Vagina (tissue), 2 donors: ENCODE results near the gene PPP1CC. TPM values are rescaled to one million over a fixed set of nuclear protein-coding genes. Genes with fewer than 3 reads are reported as not detected.
"Not testable (repeated sequence)": the region's sequence is repeated elsewhere in the genome, so short reads cannot be mapped to it uniquely, and the experiment has no call there.

Experiments
- DNase-seq, 2 donors: peaks; one replicate each; pipeline ENCODE4 v3.0.0-alpha.2; 2017; ENCODE audit errors: extremely low spot score in 2 of 2
- H3K27ac ChIP-seq: fragments of 200-600 bp; sonication (generic); one replicate; pipeline ENCODE4 v1.5.1; 2019
- H3K27me3 ChIP-seq: fragments of 200-600 bp; sonication (generic); one replicate; pipeline ENCODE4 v1.5.1; 2019
- H3K36me3 ChIP-seq, 2 donors: fragments of 200-600 bp; sonication (generic); one replicate each; pipeline ENCODE4 v1.5.1; 2017 to 2019
- H3K4me1 ChIP-seq: fragments of 200-600 bp; sonication (generic); one replicate; pipeline ENCODE4 v1.5.1; 2019
- H3K4me3 ChIP-seq, 2 donors: fragments of 200-600 bp; sonication (generic); 1 replicate in 1 of 2; 2 replicates in 1 of 2; pipeline ENCODE4 v1.5.1; 2016 to 2019
- H3K9me3 ChIP-seq: fragments of 200-600 bp; sonication (generic); one replicate; pipeline ENCODE4 v1.5.1; 2019
- POLR2A ChIP-seq, 2 donors: fragments of 450-650 bp; IDR thresholded peaks; one replicate each; pipeline ENCODE4 v1.6.1; 2017; ENCODE audit warnings: antibody characterized with exemption in 2 of 2, mild to moderate bottlenecking in 2 of 2, moderate library complexity in 2 of 2
- POLR2AphosphoS5 ChIP-seq, 2 donors: sonication (generic); formaldehyde crosslinking; IDR thresholded peaks; one replicate each; pipeline ENCODE4 v1.9.0; 2017; ENCODE audit warnings: antibody characterized with exemption in 2 of 2, mild to moderate bottlenecking in 2 of 2, low read depth in 1 of 2; ENCODE audit not compliant: insufficient read depth in 1 of 2
- intact Hi-C: fragments of 100-400 bp; cut with DNase I; formaldehyde crosslinking; loops from one replicate; pipeline ENCODE4 v1.15.1; 2023
- total RNA-seq: library from RNA; depleted of rRNA; stranded (reverse); fragments of >200 nt; gene quantifications from one replicate; pipeline ENCODE4 v1.2.3, GENCODE V29; 2016
- TF ChIP-seq, protein P1 (sequence below), 3 experiments: fragments of 450-650 bp in 2 of 3; fragments of 200-600 bp in 1 of 3; sonication (generic) in 1 of 3; IDR thresholded peaks; one replicate each; pipeline ENCODE4 v1.5.1; 2017 to 2019; ENCODE audit warnings: antibody characterized with exemption in 3 of 3, mild to moderate bottlenecking in 2 of 3, moderate library complexity in 2 of 3

Gene PPP1CC
- total RNA-seq, 1 donor from 2014 or later, result 87.9 TPM

DNA sequence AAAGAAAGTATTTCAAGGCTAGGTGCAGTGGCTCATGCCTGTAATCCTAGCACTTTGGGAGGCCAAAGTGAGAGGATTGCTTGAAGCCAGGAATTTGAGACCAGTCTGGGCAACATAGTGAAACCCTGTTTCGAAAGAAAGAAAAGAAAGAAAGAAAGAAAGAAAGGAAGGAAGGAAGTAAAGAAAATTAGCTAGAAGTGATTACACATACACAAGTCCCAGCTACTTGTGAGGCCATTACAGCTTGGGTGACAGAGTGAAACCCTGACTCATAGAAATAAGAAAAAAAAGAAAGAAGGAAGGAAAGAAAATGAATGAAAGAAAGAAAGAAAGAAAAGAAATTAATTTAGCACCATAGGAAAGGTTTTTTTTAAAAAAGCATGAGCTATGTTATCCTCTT is 33.3 kb upstream of the PPP1CC start:
- Histone ChIP-seq H3K4me1 (no peaks in the 10 kb centered on the region), H3K4me3 (no peak overlapping the region), H3K36me3 (no peaks in the 10 kb centered on the region), H3K9me3 (no peaks in the 10 kb centered on the region), H3K27me3 (no peaks in the 10 kb centered on the region), H3K27ac (no peak overlapping the region)
- no peak for TF ChIP-seq POLR2A (IDR thresholded peaks at IDR 0.05)
- TF ChIP-seq POLR2AphosphoS5 (IDR thresholded peaks at IDR 0.05; ENCODE audit: insufficient read depth in 1 of 2, low read depth in 1 of 2), result no peak
- TF ChIP-seq, protein P1, sequence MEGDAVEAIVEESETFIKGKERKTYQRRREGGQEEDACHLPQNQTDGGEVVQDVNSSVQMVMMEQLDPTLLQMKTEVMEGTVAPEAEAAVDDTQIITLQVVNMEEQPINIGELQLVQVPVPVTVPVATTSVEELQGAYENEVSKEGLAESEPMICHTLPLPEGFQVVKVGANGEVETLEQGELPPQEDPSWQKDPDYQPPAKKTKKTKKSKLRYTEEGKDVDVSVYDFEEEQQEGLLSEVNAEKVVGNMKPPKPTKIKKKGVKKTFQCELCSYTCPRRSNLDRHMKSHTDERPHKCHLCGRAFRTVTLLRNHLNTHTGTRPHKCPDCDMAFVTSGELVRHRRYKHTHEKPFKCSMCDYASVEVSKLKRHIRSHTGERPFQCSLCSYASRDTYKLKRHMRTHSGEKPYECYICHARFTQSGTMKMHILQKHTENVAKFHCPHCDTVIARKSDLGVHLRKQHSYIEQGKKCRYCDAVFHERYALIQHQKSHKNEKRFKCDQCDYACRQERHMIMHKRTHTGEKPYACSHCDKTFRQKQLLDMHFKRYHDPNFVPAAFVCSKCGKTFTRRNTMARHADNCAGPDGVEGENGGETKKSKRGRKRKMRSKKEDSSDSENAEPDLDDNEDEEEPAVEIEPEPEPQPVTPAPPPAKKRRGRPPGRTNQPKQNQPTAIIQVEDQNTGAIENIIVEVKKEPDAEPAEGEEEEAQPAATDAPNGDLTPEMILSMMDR (IDR thresholded peaks at IDR 0.05), result no peak
- intact Hi-C loops, result no loop called here
- DNase-seq, result no peak

DNA sequence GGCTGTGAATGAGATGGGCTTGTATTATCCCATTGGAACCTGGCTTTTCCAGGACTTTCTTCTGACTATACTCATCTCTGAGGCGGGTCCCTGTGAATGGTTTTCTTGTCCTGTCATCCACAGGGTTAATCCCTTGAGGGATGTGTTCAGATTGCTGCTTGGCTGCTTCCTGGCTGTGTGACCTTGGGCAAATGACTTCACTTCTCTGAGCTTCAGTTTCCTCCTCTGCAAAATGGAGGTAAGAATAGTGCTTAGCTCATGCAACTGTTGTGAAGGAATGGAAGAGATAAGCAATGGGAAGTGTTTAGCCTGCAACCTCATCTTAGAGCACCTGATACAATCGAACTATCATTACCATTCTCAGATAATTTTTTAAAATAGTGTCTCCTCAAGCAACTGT is 32.1 kb upstream of the PPP1CC start:
- no peak overlapping the region for H3K4me3 ChIP-seq
- no peaks in the 10 kb centered on the region for H3K9me3 ChIP-seq
- H3K4me1 ChIP-seq, result no peaks in the 10 kb centered on the region
- H3K27ac ChIP-seq, result no peak overlapping the region
- intact Hi-C loops, result no loop called here
- TF ChIP-seq POLR2A (IDR thresholded peaks at IDR 0.05) (no peak), POLR2AphosphoS5 (IDR thresholded peaks at IDR 0.05; ENCODE audit: insufficient read depth in 1 of 2, low read depth in 1 of 2) (no peak)
- TF ChIP-seq, protein P1 (IDR thresholded peaks at IDR 0.05), result no peak
- no peak for DNase-seq
- H3K36me3 ChIP-seq, result no peaks in the 10 kb centered on the region
- H3K27me3 ChIP-seq, result no peaks in the 10 kb centered on the region

DNA sequence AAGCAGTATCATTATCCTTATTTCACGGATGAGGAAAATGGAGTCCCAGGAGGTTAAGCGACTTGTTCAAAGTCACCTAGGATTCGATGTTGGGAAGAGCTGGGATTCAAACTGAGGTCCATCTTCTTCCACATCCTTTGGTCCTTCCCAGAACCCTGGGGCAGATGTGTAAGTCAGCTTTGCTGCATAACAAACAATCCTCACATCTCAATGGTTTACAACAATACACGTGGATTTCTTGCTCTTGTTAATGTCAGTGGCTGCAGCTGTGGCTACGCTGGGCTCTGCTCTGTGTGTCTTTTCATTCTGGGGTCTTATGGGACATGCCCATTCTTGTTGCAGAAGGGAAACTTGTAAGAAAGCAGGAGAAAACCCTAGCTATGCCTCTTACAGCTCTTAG is 26.3 kb upstream of the PPP1CC start:
- no peaks in the 10 kb centered on the region for H3K36me3 ChIP-seq
- no peaks in the 10 kb centered on the region for H3K4me1 ChIP-seq
- no peak overlapping the region for H3K4me3 ChIP-seq
- no peaks in the 10 kb centered on the region for H3K27me3 ChIP-seq
- no peak overlapping the region for H3K27ac ChIP-seq
- DNase-seq, result no peak
- TF ChIP-seq POLR2AphosphoS5 (IDR thresholded peaks at IDR 0.05; ENCODE audit: insufficient read depth in 1 of 2, low read depth in 1 of 2) (no peak), POLR2A (IDR thresholded peaks at IDR 0.05) (no peak)
- TF ChIP-seq, protein P1 (IDR thresholded peaks at IDR 0.05), result no peak
- intact Hi-C loops, result no loop called here
- H3K9me3 ChIP-seq, result no peaks in the 10 kb centered on the region

DNA sequence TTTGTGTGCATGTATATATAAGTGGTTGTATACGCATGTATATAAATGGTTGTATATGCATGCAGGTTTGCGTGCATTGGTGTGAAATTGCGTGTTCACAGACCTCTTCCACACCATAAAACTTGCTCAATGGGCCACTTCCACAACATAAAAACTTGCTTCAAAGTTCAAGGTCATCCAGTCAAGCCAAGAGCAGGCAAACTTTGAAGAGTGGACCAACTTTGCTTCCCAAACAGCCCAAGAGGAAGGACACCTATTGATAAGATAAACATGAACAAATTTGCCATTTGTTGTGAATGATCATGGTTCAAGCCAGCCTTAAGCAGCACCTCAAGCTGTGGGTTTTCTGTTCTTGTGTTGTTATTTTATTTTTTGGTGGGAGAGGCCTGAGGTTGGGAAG is 25.2 kb upstream of the PPP1CC start:
- TF ChIP-seq, protein P1 (IDR thresholded peaks at IDR 0.05), result no peak
- no peak for TF ChIP-seq POLR2A (IDR thresholded peaks at IDR 0.05)
- TF ChIP-seq POLR2AphosphoS5 (IDR thresholded peaks at IDR 0.05; ENCODE audit: insufficient read depth in 1 of 2, low read depth in 1 of 2), result no peak
- Histone ChIP-seq H3K27me3 (no peaks in the 10 kb centered on the region), H3K36me3 (no peaks in the 10 kb centered on the region), H3K4me3 (no peak overlapping the region), H3K27ac (no peak overlapping the region), H3K9me3 (no peaks in the 10 kb centered on the region), H3K4me1 (no peaks in the 10 kb centered on the region)
- intact Hi-C loops, result no loop called here
- no peak for DNase-seq

DNA sequence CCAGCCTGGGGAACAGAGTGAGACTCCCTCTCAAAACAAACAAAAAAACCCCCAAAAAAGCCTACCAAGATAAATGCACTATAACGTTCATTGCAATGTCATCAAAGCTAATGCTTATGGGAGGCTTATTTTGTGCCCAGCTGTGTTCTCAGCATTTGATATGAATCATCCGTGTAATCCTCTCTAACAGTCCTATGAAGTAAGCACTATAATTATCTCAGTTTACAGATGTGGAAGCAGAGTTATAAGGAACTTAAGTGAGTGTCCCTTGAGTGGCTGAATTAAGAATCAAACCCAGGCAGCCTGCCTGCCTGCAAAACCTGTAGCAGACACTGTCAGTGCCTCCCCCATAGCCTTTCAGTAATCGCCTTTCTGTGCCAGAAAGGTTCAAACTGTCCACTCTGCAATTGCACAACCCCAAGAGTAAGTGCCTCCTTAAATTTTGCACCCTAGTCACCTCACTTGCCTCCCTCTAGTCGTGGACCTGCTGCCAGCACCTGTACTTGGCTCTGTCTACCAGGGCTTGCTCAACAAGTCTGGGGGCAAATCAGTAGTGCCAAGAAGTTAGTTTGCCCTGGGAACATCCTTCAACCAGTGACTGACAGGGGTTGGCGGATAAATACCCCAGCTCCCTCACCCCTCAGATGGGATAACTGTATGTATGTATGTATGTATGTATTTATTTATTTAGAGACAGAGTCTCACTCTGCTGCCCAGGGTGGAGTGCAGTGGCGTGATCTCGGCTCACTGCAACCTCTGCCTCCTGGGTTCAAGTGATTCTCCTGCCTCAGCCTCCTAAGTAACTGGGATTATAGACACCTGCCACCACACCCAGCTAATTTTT is 23.8 kb upstream of the PPP1CC start:
- Histone ChIP-seq H3K36me3 (no peaks in the 10 kb centered on the region), H3K4me1 (no peaks in the 10 kb centered on the region), H3K27ac (no peak overlapping the region), H3K27me3 (no peaks in the 10 kb centered on the region), H3K4me3 (no peak overlapping the region), H3K9me3 (no peaks in the 10 kb centered on the region)
- no peak for TF ChIP-seq POLR2A (IDR thresholded peaks at IDR 0.05)
- no peak for DNase-seq
- intact Hi-C loops, result no loop called here

DNA sequence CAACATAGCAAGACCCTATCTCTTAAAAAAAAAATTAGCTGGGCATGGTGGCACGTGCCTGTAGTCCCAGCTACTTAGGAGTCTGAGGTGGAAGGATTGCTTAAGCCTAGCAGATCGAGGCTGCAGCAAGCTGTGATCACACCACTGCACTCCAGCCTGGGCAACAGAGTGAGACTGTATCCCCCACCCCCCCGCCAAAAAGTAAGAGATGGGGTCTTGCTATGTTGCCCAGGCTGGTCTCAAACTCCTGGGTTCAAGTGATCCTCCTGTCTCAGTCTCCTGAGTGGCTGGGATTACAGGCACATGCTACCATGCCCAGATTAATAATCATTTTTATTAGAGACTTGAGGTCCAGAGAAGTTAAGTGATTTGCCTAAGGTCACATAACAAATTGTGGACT is 22.9 kb upstream of the PPP1CC start:
- DNase-seq, H3K9me3 ChIP-seq, intact Hi-C loops, H3K27me3 ChIP-seq, H3K4me1 ChIP-seq, H3K27ac ChIP-seq, H3K4me3 ChIP-seq, H3K36me3 ChIP-seq: not testable (repeated sequence)
